ENCODE results near the gene ENPEP.

ENPEP gene

GRCh38 chr4:110611968-110612447 is 136.1 kb downstream of the ENPEP start:
- no peak for DNase-seq

GRCh38 chr4:110612631-110613269 is 136.8 kb downstream of the ENPEP start:
- no peak for DNase-seq

GRCh38 chr4:110613745-110614144 is 137.8 kb downstream of the ENPEP start:
- no peak for DNase-seq

- DNase-seq, result no peak
Measured at GRCh38 chr4:110614173-110614963, 138.4 kb downstream of the ENPEP start.
